ENCODE measurements around the gene VDAC2. TPM values are rescaled to one million over a fixed set of nuclear protein-coding genes. Genes with fewer than 3 reads are reported as not detected.
A peak's percentile ranks its signal among the peaks of the same experiment; 100 is the strongest.

VDAC2 gene
- total RNA-seq, 2 donors from 2014 or later: 112 to 121 TPM

DNA sequence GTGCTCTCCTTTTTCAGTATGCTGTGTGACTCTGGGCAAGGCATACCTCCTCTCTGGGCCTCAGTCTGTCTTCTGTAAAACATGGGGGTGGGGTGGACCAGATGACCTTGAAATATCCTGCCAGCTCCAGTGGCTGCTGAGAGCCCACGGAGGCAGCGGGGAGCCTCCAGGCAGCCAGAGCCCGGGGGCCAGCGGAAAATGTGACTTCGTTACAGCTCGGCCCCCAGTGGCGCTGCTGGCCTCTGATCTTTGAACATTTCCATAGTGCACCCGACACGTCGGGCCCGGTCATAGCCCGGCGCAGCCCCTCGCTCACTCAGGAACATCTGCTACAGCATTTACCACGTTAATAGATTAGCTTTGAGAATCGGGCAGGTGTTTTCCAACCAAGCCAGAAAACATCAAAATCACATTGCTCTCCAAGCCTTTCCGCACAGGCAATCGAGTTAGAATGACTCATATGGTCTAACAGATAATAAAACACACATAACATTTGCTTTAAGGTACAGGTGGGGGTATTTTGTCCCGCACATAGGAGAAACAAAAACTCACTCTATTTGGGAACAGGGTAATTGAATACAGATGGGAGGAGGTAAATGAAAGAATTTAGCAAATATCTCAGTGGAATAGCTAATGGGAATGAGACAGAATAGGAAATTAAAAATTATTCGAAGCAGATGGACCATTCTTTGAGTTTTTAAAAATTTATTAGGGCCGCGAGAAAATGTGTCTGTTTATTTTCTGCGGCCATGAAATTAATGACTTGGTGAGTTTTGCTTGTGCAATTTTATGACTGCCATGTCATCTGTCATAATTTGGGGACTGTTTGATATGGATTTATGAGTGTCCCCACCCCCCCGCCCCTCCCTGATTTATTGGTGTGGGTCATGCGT lies 51.5 kb downstream of the VDAC2 start:
- no peaks in the 10 kb centered on the region for H3K4me1 ChIP-seq (replicated peaks)

DNA sequence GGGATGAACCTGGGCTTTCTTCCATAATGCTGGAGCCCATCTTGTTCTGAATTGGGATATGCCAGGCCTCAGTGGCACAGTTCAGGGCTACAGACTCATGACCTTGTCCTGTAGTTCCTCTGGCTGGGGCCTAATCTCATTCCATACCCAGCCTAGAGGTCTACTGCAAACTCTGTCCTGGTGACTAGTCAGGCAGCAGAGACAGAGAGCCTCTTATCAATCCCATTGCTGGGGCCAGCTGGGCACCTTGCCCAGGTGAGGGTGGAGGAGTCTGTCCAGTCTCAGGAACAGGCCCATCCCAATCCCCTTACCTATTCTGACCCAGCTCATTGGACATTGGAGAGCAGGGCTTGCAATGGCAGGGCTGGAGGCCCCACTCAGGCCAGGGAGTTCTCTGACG lies 53.2 kb downstream of the VDAC2 start:
- intact Hi-C loops (cut with DNase I): no loop called here
- Histone ChIP-seq H3K4me3 (no peak overlapping the region), H3K27me3 (replicated peaks; ENCODE audit: insufficient read depth) (no peaks in the 10 kb centered on the region), H3K4me1 (replicated peaks) (no peaks in the 10 kb centered on the region), H3K36me3 (no peaks in the 10 kb centered on the region), H3K9me3 (no peaks in the 10 kb centered on the region), H3K27ac (no peak overlapping the region)
- TF ChIP-seq, protein P1, sequence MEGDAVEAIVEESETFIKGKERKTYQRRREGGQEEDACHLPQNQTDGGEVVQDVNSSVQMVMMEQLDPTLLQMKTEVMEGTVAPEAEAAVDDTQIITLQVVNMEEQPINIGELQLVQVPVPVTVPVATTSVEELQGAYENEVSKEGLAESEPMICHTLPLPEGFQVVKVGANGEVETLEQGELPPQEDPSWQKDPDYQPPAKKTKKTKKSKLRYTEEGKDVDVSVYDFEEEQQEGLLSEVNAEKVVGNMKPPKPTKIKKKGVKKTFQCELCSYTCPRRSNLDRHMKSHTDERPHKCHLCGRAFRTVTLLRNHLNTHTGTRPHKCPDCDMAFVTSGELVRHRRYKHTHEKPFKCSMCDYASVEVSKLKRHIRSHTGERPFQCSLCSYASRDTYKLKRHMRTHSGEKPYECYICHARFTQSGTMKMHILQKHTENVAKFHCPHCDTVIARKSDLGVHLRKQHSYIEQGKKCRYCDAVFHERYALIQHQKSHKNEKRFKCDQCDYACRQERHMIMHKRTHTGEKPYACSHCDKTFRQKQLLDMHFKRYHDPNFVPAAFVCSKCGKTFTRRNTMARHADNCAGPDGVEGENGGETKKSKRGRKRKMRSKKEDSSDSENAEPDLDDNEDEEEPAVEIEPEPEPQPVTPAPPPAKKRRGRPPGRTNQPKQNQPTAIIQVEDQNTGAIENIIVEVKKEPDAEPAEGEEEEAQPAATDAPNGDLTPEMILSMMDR (IDR thresholded peaks at IDR 0.05): no peak
- TF ChIP-seq POLR2AphosphoS5 (IDR thresholded peaks at IDR 0.05) (no peak), POLR2A (IDR thresholded peaks at IDR 0.05) (no peak)
- 93% methylated on average over 1 of the region's 1 CpG for WGBS
- DNase-seq (ENCODE audit: low spot score): no peak

More for the DNA sequence above, 51.5 kb downstream of the VDAC2 start:
- H3K4me3 ChIP-seq: no peak overlapping the region
- TF ChIP-seq POLR2A (IDR thresholded peaks at IDR 0.05): no peak
- TF ChIP-seq, protein P1 (IDR thresholded peaks at IDR 0.05): no peak
- no peak for TF ChIP-seq POLR2AphosphoS5 (IDR thresholded peaks at IDR 0.05)
- H3K27ac ChIP-seq: peak overlapping the region in 1 of 2 donors; percentile 33
- 58% methylated on average over 25 of the region's 25 CpGs for WGBS
- no peaks in the 10 kb centered on the region for H3K36me3 ChIP-seq
- no peaks in the 10 kb centered on the region for H3K27me3 ChIP-seq (replicated peaks; ENCODE audit: insufficient read depth)
- no peaks in the 10 kb centered on the region for H3K9me3 ChIP-seq
- intact Hi-C loops (cut with DNase I): no loop called here
- no peak for DNase-seq (ENCODE audit: low spot score)

DNA sequence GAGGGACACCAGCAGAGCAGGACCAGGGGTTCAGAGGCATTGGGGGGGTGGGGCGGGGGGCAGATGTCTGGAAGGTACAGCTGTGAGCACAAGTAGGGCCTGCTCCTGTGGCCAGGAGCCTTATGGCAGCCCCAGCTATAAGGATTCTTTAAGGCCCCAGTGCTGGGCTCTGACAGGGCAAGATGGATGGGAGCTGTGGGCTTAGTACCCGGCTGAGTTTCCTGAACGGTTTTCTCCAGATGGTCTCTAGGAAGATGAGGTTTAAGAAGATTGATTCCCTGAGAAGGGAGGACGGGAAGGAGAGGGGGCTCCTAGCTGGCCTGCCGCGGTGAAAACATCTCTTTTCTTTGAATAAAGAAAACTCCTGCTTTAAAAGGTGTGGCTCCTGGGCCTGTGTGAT lies 55.3 kb downstream of the VDAC2 start:
- Histone ChIP-seq H3K27ac (no peak overlapping the region), H3K4me3 (no peak overlapping the region), H3K9me3 (no peaks in the 10 kb centered on the region), H3K36me3 (no peaks in the 10 kb centered on the region), H3K27me3 (replicated peaks; ENCODE audit: insufficient read depth) (no peaks in the 10 kb centered on the region), H3K4me1 (replicated peaks) (no peaks in the 10 kb centered on the region)
- WGBS: 69% methylated on average over 6 of the region's 6 CpGs
- no peak for TF ChIP-seq POLR2AphosphoS5 (IDR thresholded peaks at IDR 0.05)
- TF ChIP-seq, protein P1 (IDR thresholded peaks at IDR 0.05): no peak
- no peak for TF ChIP-seq POLR2A (IDR thresholded peaks at IDR 0.05)
- intact Hi-C loops (cut with DNase I): no loop called here
- DNase-seq (ENCODE audit: low spot score): no peak

DNA sequence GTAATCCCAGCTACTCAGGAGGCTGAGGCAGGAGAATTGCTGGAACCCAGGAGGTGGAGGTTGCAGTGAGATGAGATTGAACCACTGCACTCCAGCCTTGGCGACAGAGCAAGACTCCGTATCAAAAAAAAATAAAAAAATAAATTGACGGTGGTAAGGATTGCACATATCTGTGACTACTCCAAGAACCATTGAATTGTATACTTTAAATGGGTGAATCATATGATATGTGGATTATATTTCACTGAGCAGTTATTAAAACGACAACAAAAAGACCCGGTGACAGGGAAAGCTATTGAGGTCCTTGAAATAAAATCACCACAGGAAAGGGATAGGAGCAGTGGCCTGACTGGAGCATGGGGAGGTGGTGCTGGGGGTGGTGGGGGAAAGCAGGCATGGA lies 56.3 kb downstream of the VDAC2 start:
- H3K27ac ChIP-seq: no peak overlapping the region
- no peak for DNase-seq (ENCODE audit: low spot score)
- H3K27me3 ChIP-seq (replicated peaks; ENCODE audit: insufficient read depth): no peaks in the 10 kb centered on the region
- H3K4me1 ChIP-seq (replicated peaks): no peaks in the 10 kb centered on the region
- WGBS: 75% methylated on average over 5 of the region's 5 CpGs
- H3K9me3 ChIP-seq: no peaks in the 10 kb centered on the region
- intact Hi-C loops (cut with DNase I): no loop called here
- H3K4me3 ChIP-seq: no peak overlapping the region
- TF ChIP-seq, protein P1 (IDR thresholded peaks at IDR 0.05): no peak
- no peak for TF ChIP-seq POLR2AphosphoS5 (IDR thresholded peaks at IDR 0.05)
- TF ChIP-seq POLR2A (IDR thresholded peaks at IDR 0.05): no peak
- no peaks in the 10 kb centered on the region for H3K36me3 ChIP-seq

DNA sequence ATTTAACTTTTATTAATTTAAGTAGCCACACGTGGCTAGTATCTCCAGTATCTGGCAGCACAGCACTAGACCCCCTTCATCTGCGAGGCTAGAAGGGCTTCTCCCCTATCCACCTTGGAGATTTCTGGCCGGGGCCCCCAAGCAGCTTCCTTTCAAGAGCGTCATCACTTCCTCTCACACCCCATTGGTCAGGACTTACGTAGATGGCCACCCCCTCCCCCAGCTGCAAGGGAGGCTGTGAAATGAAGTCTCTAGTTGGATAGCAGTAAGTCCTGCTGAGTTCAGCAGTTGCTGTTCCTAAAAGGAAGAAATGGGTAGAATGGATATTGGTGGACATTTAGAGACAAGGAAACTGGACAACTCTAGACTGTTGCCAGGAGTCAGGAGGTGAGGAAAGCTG lies 59.0 kb downstream of the VDAC2 start:
- no peaks in the 10 kb centered on the region for H3K36me3 ChIP-seq
- no peaks in the 10 kb centered on the region for H3K27me3 ChIP-seq (replicated peaks; ENCODE audit: insufficient read depth)
- no peak overlapping the region for H3K27ac ChIP-seq
- H3K4me1 ChIP-seq (replicated peaks): no peaks in the 10 kb centered on the region
- no peak overlapping the region for H3K4me3 ChIP-seq
- WGBS: 95% methylated on average over 5 of the region's 5 CpGs
- TF ChIP-seq, protein P1 (IDR thresholded peaks at IDR 0.05): no peak
- TF ChIP-seq POLR2A (IDR thresholded peaks at IDR 0.05) (no peak), POLR2AphosphoS5 (IDR thresholded peaks at IDR 0.05) (no peak)
- DNase-seq (ENCODE audit: low spot score): no peak
- intact Hi-C loops (cut with DNase I): no loop called here
- no peaks in the 10 kb centered on the region for H3K9me3 ChIP-seq
